ENCODE data around the gene PAH.

PAH gene

DNA sequence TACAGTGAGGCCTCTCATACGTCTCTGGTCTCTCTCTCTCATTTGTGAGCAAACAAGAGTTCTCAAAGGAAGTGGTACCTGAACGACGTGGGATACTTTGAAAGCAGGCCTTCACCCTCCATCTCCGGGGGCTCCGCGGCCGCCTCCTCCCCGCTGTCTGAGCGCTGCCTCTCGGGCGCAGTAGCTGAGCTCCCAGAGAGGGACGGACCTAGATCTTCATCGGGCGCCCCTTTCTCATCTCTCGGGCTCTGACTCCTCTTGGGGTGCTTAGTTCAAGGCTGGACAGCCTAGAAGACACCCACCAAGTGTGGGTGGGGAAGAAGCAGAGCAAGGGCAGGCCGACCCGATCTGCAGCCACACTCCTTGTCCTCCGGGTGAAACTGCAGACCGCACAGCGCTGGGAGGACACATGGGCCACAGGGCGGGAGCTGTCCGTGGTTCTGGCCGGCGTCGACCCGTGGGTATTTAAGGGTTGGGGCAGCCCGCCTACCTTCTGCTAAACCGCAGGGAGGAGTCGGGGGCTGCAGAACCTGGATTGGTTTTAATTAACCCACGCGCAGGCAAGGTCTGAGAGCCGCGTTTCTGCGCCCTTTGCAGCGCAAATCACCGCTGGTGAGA is 92.7 kb downstream of the PAH start:
- no peak for DNase-seq (ENCODE audit: low read depth, low spot score)

DNA sequence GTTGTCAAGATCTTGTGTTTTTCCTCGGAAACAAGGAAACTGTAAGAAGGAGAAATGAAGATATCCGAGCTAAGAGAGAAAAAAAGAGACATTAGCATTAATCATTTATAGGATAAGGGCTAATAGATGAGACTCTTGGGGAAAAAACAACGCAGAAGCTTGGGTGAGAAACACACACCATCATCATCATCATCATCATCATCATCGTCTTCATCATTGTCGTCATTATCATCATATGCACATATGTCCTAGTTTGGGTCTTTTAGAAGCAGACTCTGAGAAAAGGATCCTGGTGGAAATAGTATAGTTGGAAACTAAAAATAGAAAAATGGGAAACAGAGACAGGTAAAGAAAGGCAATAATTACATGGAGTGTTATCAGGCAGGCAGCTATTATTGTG is 95.9 kb downstream of the PAH start:
- no peak for DNase-seq (ENCODE audit: low read depth, low spot score)

DNA sequence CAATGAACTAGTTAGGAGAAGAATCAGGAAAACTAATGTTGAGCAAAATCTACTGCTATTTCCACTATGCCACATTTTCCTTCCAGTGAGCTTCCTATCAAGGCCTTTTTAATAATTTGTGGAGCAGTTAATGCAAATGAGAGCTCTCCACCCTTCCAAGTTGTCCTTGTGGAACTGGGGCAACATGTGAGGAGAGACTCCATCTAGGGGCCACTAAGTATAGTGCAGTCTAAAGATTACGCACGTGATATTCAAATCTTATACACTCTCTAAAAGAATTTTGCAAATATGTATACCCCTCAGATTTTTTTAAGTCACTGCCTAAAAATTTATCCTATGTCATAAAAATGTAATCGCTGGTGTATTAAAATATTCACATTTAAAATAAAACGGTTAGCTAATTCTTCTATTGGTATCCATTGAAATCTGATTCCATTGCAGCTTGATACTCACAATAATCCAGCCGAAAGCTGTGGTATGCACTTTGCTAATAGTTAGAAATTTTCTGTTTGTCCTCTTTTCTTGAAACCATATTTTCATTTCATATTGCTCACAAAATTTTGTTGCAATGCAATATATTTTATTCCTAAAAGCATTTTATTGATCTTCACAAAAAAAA is 100.1 kb downstream of the PAH start:
- DNase-seq (ENCODE audit: low read depth, low spot score), result no peak

DNA sequence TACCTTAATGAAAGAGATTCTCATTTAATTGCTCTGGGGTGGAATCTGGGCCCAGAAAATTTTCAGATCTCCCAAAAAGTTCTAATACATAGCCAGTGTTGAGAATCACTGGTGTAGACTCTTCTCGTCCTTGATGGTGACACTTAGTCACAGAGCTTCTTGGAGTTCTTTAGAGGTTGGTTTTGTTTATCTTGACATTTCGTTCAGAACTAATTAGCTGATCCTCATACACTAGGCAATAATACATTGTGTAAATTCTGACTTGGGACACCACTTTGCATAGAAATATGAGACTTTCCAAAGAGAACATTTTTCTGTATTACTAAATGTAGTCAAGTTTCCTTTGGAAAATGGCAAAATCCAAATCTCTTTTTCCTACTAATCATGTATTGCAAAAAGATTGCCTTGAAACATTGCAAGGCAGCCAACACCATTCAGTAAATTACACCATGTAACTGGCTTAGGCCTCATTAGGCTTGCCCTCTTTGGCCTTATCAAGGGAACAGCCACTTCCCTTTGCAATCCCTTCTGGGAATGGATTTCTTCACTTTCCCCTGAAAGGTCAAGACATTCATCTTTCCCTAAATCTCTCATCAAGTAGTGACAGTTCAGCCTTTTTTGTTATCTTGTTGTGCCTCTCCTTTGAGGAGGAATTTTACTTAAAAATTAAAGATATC is 102.2 kb downstream of the PAH start:
- no peak for DNase-seq (ENCODE audit: low read depth, low spot score)

DNA sequence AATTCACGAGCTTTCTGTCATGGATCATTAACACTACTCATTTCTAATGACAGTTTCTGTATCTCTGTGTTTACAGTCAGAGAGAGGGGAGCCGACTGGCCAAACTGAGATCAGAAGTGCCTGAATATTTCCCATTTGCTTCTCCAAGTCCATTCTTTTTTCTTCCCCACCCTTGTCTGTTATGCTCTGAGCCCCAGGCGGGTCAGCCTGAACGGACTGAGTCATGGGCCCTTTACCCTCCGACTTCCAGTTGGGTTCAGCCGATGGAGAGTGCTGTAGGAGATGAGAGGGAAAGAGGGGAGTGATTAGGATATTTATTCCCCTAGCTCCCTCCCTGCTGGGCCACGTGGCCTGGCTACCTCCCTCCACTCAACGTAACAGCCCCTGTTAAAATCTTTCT is 104.7 kb downstream of the PAH start:
- DNase-seq (ENCODE audit: low read depth, low spot score), result no peak

DNA sequence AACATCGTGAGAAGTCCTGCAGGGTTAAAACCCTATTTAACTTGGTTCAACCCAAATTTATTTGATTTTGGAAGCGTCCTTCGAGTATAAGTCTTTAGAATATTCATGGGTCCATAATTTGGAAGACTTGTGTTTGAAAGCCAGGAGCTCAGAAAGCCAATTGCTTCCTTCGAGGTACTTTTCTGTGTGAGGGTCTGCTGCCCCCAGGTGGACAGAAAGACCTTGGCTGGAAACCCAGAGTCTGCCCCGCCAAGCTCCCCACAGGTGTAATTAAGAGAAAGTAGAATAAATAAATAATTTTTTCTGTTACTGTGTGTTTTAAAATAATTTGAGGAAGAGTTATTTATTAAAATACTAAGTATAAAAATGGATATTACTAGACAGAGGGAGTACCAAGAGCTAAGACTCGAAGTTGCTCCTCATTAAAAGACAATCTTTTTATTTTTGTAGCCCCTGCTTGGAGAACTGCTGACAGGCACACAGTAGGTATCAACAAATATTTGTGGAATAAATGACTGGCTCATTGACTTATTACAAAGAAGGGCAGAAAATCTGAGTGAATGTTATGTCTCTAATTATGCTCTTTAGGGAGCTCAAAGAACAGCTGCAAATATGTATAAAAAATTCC is 105.8 kb downstream of the PAH start:
- DNase-seq (ENCODE audit: low read depth, low spot score), result no peak

DNA sequence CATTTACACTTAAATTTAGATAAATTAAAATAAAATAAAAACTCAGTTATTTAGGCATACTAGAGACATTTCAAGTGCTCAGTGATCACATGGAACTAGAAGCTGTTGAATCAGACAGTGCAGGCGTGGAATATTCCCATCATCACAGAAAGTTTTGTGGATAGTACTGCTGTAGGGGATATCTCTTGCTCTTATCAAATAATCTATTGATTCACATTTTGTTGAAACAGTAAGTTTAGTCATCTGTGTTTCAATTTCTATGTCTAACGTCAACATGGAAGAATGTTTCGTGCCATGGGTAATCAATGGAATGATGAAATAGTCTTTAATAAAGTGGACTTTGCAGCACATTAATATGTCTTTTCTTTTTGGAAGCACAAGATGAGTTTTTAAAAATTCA is 108.6 kb downstream of the PAH start:
- no peak for DNase-seq (ENCODE audit: low read depth, low spot score)

DNA sequence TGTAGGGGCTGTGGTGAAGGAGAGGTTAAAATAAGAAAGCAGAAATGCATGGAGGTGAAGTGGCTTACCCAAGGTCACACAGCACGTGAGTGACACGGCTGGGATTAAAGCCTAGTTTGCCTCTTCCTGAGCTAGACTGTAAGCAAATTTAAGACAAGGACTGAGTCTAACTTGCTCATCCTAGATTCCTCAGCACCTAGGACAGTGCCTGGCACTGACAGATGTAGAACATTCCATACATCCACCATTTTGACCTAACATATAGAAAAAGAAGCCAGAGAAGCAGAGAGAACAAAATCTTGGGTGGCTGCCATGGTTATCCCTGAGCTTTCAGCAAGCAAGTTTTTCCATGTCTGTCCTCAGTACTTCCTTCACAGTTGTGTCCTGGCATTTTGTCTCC is 110.5 kb downstream of the PAH start:
- DNase-seq (ENCODE audit: low read depth, low spot score), result no peak

DNA sequence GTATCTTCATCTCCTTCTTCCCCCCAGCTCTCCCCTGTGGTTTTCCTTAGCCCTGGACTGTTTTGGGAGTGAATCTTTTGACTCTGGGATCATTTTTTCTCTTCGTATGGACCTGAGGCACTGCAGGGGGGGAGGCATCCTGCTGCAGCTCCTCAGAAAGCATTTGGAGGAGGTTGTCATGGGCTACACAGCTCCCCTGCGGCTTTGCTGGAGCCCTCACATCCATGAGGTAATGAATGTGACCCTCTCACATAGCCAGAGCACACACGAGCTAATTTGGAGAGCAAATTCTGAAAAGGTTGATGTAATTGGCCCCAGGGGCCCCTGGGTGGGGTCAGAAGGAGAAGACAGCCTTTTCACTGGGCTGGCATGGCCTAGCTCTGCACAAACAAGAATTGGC is 110.9 kb downstream of the PAH start:
- no peak for DNase-seq (ENCODE audit: low read depth, low spot score)

DNA sequence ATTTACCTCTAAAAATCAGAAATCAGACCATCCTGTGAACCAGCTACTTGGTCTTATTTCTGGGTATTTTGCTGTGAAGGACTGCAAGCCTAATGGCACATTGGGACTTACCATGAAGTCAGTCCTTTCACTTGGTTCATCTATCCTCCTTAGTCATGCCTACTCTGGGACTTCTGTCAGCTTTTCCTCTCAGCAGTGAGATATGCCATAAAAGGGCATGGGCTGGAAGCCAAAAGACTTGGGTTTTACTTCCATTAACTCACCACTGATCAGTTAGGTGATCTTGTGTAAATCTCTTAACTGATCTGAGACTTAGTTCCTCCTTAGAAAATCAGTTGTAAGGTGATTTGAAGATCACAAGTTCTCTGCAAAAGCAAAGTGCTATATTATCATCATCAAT is 116.5 kb downstream of the PAH start:
- DNase-seq (ENCODE audit: low read depth, low spot score), result no peak

DNA sequence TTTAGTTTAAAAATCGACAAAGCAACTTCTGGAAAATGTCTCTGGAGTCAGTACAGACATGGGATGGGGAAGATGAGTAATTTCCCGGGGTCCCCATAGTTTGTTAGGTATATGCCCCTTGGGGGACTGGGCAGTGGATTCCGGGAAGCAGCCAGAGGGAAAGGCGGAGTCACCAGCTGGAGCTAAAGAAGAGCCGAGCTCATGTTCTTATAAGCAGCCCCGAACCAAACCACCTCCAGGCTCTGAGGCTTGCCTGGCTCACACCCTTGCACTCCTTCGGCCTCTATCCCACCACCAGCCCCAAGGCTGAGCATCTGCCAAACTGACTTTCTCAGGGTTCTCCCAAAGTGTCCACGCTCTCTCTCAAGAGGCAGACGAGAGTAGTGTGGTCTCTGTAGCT is 117.8 kb downstream of the PAH start:
- no peak for DNase-seq (ENCODE audit: low read depth, low spot score)

DNA sequence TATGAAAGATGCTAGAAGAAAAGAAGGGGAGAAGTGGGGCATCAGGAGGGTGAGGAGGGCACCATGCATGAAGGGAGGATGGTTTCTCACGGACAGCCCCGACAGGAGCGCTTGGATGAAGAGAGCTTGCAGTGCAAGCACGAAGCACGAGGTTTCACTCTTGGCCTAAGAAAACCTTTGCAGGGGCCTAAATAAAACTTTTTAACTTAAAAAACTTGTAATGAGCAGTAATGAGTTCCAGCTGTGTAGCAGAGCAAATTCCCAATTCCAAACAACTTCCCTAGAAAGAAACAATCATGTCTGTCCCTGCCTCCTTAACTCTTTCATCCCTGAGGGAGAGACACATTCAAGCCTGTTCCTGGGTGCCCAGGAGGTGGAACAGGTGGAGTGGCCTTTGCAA is 119.5 kb downstream of the PAH start:
- DNase-seq (ENCODE audit: low read depth, low spot score), result no peak

DNA sequence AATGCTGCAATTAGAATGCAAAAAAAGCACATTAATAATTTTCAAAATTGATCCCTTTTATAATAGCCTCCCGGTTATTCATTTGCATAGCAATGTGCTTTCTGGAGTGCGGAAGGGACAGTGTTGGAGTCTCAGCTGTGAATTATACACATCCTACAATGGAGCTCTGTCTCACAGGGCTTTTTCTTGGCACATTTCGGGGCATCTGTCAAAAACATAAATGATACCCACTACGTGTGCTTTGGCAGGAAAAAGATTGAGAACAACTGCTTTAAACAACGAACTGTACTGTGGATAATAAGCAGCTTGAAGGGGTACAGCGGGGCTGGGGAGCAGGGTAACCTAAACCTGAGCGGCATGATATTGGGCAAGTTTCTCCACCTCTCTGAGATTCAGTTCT is 123.1 kb downstream of the PAH start:
- no peak for DNase-seq (ENCODE audit: low read depth, low spot score)

Measured in activated CD4-positive, CD25-positive, alpha-beta regulatory T cell treated with anti-CD3 and anti-CD28 coated beads, Interleukin-2, amount 50 U/mL, for 16 hours (primary cell).